Heart right ventricle (tissue), 16 donors: Measurements from ENCODE around the gene EPB41L2. TPM values are rescaled to one million over a fixed set of nuclear protein-coding genes. Genes with fewer than 3 reads are reported as not detected.

ENCODE experiments used
- ATAC-seq, 8 donors: fragments of 200-7000 bp; cut with Tn5 transposase; one replicate each; pipeline ENCODE4 v1.9.1; 2020; ENCODE audit warnings: mild to moderate bottlenecking in 8 of 8, moderate library complexity in 8 of 8, moderate number of reproducible peaks in 1 of 8
- DNase-seq, 2 donors: peaks; one replicate each; pipeline ENCODE4 v3.0.0-alpha.2; 2020
- H3K27ac ChIP-seq, 10 donors: fragments of 200-600 bp; sonication (generic) in 2 of 10; one replicate each; pipeline versions ENCODE4 v1.5.0 to v1.8.0; 2020 to 2022; ENCODE audit warnings: mild to moderate bottlenecking in 3 of 10
- H3K27me3 ChIP-seq, 7 donors: fragments of 200-600 bp; one replicate each; pipeline ENCODE4 v1.8.0; 2021 to 2022; ENCODE audit warnings: mild to moderate bottlenecking in 2 of 7
- H3K36me3 ChIP-seq, 9 donors: fragments of 200-600 bp; sonication (generic) in 1 of 9; one replicate each; pipeline versions ENCODE4 v1.5.0 to v1.8.0; 2020 to 2022; ENCODE audit warnings: mild to moderate bottlenecking in 2 of 9
- H3K4me1 ChIP-seq, 9 donors: fragments of 200-600 bp; sonication (generic) in 1 of 9; one replicate each; pipeline versions ENCODE4 v1.5.0 to v1.8.0; 2020 to 2022; ENCODE audit warnings: mild to moderate bottlenecking in 4 of 9
- H3K4me3 ChIP-seq, 10 donors: fragments of 200-600 bp; sonication (generic) in 2 of 10; one replicate each; pipeline versions ENCODE4 v1.5.0 to v1.8.0; 2020 to 2022; ENCODE audit warnings: mild to moderate bottlenecking in 7 of 10, moderate library complexity in 2 of 10
- H3K9me3 ChIP-seq, 11 donors: fragments of 200-600 bp in 10 of 11; sonication (generic) in 2 of 11; one replicate each; pipeline versions ENCODE4 v1.5.0 to v1.8.0; 2013 to 2022; ENCODE audit warnings: mild to moderate bottlenecking in 2 of 11, control low read depth in 1 of 11, moderate library complexity in 1 of 11
- CTCF ChIP-seq, 9 donors: fragments of 200-600 bp; sonication (generic) in 2 of 9; IDR thresholded peaks; one replicate each; pipeline versions ENCODE4 v1.5.0 to v1.8.0; 2021 to 2022; ENCODE audit warnings: antibody characterized with exemption in 9 of 9, mild to moderate bottlenecking in 5 of 9, moderate library complexity in 1 of 9
- WGBS, 2 donors: extraction: QIAGEN DNeasy Blood & Tissue Kit; methylation state at CpG; one replicate each; pipeline ENCODE4 v1.1.7; 2013; ENCODE audit warnings: inconsistent platforms in 1 of 2; 5-methylcytosine and 5-hydroxymethylcytosine counted together
- intact Hi-C, 10 donors: fragments of 100-400 bp; cut with DNase I; formaldehyde crosslinking; loops; one replicate each; pipeline versions ENCODE4 v1.11.1 to v1.14.2; 2022
- polyA plus RNA-seq, 2 donors: library from polyadenylated mRNA; stranded (reverse); fragments of 200-250 nt; gene quantifications; one replicate each; pipeline ENCODE4 v1.2.3, GENCODE V29; 2013
- total RNA-seq, 10 donors: library from RNA; stranded (reverse); fragmentation: NEBNext Ultra II Directional in 3 of 10; extraction: Animal tissue kit (Norgen Biotek cat#: 25700) in 3 of 10; gene quantifications; one replicate each; pipeline versions ENCODE4 v1.2.1 to v1.2.4, GENCODE V29; 2021 to 2023
- donor health status: Arrhythmogenic right ventricular cardiomyopathy.
- donor health status: ischemic (EF 13 %, LVEDD 7.1; RV severe dilation, severe dysfunction).
- donor health status: healthy with polysubstance abuse.
- donor health status: DM: no; HTN: yes; CAD: no.
- donor health status: DM: no; HTN: no; CAD: no.
- donor health status: ischemic (EF 25% LVEDD 6.9; RV normal size, moderate dysfunction).
- donor health status: ischemic (EF 25% LVEDD 5.7; RV mildly dilated, moderate dysfunction).
- donor health status: healthy.
- donor health status: DM: yes; HTN: yes; CAD: no.
- donor health status: Ischemic cardiomyopathy.
- donor health status: ischemic (EF 35%, LVEDD 5.7; RV mildly dilated, moderate dysfunction).
- donor health status: nonischemic (EF 11% LVEDD 7.7; RV severe dilation, severe dysfunction).
- donor health status: DM: yes; HTN: yes; CAD: no.
- donor health status: PGD.
- donor health status: ischemic (EF 29% LVEDD 5.4; RV normal size, mild dysfunction).
- donor health status: nonischemic (EF 23%, LVEDD 6.1; RV moderate dilation, normal function).

EPB41L2 gene
- total and polyA plus RNA-seq, 12 donors = 18.0 to 98.6 (median 55.1) TPM

GRCh38 chr6:130937942-130938604 lies 125.0 kb downstream of the EPB41L2 start:
- Histone ChIP-seq H3K9me3 (peaks cover 0 to 5% (median 0%) of the 10 kb centered on the region in 11 donors), H3K4me1 (peaks cover 2 to 39% (median 25%) of the 10 kb centered on the region in 9 donors), H3K27ac (no peak overlapping the region), H3K4me3 (no peak overlapping the region), H3K36me3 (peaks cover 0 to 7% (median 0%) of the 10 kb centered on the region in 9 donors), H3K27me3 (no peaks in the 10 kb centered on the region)
- ATAC-seq (no peak), DNase-seq (no peak)
- intact Hi-C loops = loop anchor here in 1 of 10 donors (5.0 kb wide), 1 partner anchor 1624 kb away; no protein-coding TSS in a partner anchor
- 86 to 90% methylated on average over 4 of the region's 4 CpGs for WGBS, 2 donors
- no peak for TF ChIP-seq CTCF (IDR thresholded peaks at IDR 0.05)

- no peak for TF ChIP-seq CTCF (IDR thresholded peaks at IDR 0.05)
- intact Hi-C loops = loop anchor here in 1 of 10 donors (5.0 kb wide), 1 partner anchor 1625 kb away; no protein-coding TSS in a partner anchor
- WGBS, 2 donors = 97% methylated on average over 5 of the region's 5 CpGs
- DNase-seq (no peak), ATAC-seq (no peak)
- no peak overlapping the region for H3K4me3 ChIP-seq
- H3K27ac ChIP-seq = no peak overlapping the region
- H3K27me3 ChIP-seq = no peaks in the 10 kb centered on the region
- H3K9me3 ChIP-seq = no peaks in the 10 kb centered on the region
- peaks cover 0 to 7% (median 0%) of the 10 kb centered on the region in 9 donors for H3K36me3 ChIP-seq
- peaks cover 2 to 47% (median 28%) of the 10 kb centered on the region in 9 donors for H3K4me1 ChIP-seq
These were observed 126.1 kb downstream of the EPB41L2 start for GRCh38 chr6:130936933-130937332.

- DNase-seq = no peak
- Histone ChIP-seq H3K27me3 (no peaks in the 10 kb centered on the region), H3K4me3 (no peak overlapping the region), H3K4me1 (peaks cover 2 to 45% (median 28%) of the 10 kb centered on the region in 9 donors), H3K9me3 (peaks cover 0 to 5% (median 0%) of the 10 kb centered on the region in 11 donors), H3K36me3 (peaks cover 0 to 7% (median 0%) of the 10 kb centered on the region in 9 donors), H3K27ac (no peak overlapping the region)
- no peak for TF ChIP-seq CTCF (IDR thresholded peaks at IDR 0.05)
- intact Hi-C loops = loop anchor here in 1 of 10 donors (5.0 kb wide), 1 partner anchor 1626 kb away; no protein-coding TSS in a partner anchor
- ATAC-seq = no peak
These were observed 127.1 kb downstream of the EPB41L2 start for GRCh38 chr6:130935978-130936377.

- peak in 5 of 8 donors; percentile 30 to 54 (median 43) for ATAC-seq
- no peak for TF ChIP-seq CTCF (IDR thresholded peaks at IDR 0.05)
These were observed 128.0 kb downstream of the EPB41L2 start for GRCh38 chr6:130934848-130935585.

More at GRCh38 chr6:130934848-130935585, 128.0 kb downstream of the EPB41L2 start:
- Histone ChIP-seq H3K27me3 (no peaks in the 10 kb centered on the region), H3K36me3 (peaks cover 0 to 7% (median 0%) of the 10 kb centered on the region in 9 donors), H3K4me3 (no peak overlapping the region), H3K27ac (peak overlapping the region in 1 of 10 donors; percentile 12), H3K9me3 (peaks cover 0 to 10% (median 0%) of the 10 kb centered on the region in 11 donors), H3K4me1 (peaks cover 2 to 49% (median 31%) of the 10 kb centered on the region in 9 donors)
- intact Hi-C loops = loop anchor here in 1 of 10 donors (5.0 kb wide), 1 partner anchor 1627 kb away; no protein-coding TSS in a partner anchor
- DNase-seq = no peak
- WGBS, 2 donors = 53 to 55% methylated on average over 4 of the region's 4 CpGs
